HG03378 (cell line): ENCODE results near the gene S100A3.

Source experiments
- ATAC-seq: cut with Tn5 transposase; IDR thresholded peaks from one replicate; pipeline ENCODE4 v1.9.1; 2021; ENCODE audit warnings: mild to moderate bottlenecking, moderate library complexity; ENCODE audit not compliant: unreplicated experiment

S100A3 gene

GRCh38 chr1:153515504-153516394 lies 33.3 kb downstream of the S100A3 start:
- ATAC-seq: no peak

DNA sequence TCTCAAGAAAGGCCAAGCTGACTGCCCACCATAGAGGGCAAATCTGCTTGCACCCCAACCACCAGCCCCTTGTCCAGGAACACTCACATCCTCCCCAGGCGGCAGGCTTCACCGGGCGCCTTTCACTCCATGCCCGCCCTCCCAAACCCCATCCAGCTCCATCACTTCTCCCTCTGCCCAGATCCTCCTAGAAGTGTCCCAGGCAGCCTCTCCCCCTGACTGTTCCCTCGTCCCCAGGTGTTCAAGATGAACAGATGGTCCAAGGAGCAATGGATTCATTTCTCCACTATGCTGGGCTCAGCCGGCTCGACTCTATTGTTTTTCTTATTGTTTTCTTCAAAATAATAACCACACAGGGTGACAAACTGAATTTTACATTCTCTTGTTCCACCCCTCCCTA lies 35.4 kb downstream of the S100A3 start:
- no peak for ATAC-seq

DNA sequence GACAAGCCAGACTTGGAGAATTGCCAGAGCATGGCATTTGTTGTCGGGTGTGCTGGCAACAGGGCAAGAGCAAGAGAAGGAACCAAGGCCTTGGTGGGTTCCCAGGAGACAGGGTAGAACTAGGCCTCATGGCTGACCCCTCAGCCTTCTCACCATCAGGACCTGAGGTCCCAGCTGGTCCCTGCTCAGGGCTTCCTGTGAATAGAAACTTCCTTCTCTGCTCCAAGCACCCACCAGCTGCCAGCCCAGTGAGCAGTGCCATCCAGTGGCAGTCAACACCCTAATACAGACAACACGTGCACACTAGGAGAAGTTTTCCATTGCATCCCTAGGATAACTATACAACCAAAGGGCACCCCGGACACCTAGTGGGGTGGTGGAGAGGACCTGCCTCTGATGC lies 36.0 kb downstream of the S100A3 start:
- ATAC-seq: no peak

DNA sequence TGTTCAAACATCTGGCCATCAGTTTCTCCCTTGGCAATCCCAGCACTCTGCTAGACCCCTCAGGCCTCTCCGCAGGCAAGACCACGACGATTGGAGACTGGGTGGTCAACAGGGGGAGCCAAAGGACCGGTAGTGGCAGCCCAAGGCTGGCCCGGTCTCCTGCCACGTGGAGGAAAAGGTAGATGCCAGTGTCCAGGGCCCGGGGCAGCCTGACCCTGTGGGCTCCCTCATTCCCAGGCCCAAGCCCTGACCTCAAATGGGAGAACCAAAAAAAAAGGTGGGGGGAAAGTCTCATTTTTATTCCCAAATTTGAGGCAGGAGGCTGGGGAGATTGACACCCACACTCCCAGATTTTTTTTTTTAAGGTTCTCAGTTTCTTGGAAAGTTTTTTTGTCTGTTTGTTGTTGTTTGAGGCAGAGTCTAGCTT lies 38.1 kb downstream of the S100A3 start:
- ATAC-seq: no peak

DNA sequence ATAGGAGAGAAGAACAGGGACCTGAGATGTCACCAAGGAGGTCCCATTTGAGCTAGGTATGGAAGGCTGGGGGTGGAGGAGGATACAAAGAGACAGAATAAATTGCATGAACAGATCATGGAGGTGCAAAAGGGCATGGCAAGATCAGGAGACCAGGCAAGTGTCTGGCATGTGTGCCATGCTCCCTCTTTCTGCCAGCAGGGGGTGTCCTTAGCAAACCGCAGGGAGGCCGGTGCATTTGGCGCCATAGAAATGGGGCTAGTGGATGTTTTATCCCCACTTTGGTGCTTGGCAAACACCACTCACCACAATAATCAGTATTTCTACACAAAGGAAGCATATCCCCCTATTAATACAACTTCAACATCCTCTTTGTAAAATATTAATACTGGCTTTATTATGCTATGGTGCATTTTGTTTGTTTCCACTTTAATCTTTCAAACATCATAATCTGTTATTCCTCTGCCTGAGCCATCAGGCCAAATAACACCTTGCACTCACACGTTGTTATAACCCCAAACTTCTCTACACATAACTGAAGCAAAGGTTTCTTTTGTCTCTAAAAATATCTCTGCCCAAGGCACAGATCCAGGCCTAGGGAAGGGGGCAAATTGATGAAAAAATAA lies 39.2 kb downstream of the S100A3 start:
- ATAC-seq: no peak

GRCh38 chr1:153509036-153509435 lies 40.0 kb downstream of the S100A3 start:
- no peak for ATAC-seq

- ATAC-seq: no peak
Observed at GRCh38 chr1:153507926-153508583, 41.0 kb downstream of the S100A3 start.

DNA sequence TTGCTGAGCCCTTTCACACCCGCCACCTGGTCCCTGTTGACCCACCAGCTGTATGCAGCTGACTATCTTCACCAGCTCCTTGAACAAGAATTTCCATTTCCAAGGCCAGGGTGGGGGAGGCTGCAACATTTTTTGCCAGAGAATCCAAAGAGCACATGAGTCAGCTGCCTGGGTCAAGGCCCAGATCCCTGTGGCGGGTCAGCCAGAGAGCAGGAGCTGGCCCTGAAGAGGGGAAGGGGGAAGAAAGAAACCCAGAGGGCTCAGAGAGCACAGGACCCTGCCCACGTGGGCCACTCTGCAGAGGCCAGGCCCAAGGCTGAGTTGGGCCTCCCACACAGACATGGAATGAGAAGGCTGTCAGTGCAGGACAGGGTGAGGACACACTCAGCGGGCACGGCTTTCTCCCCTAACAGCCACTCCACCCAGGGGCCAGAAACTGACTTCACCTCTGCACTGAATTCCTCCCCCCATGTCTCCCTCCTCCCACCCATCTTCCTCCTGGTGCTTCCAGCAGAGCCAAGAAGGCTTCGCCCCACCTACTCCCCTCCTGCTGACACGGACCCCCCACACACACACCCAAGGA lies 42.1 kb downstream of the S100A3 start:
- ATAC-seq: no peak

- ATAC-seq: no peak
Observed at GRCh38 chr1:153506386-153506785, 42.7 kb downstream of the S100A3 start.

- no peak for ATAC-seq
Observed at GRCh38 chr1:153505576-153505975, 43.5 kb downstream of the S100A3 start.

DNA sequence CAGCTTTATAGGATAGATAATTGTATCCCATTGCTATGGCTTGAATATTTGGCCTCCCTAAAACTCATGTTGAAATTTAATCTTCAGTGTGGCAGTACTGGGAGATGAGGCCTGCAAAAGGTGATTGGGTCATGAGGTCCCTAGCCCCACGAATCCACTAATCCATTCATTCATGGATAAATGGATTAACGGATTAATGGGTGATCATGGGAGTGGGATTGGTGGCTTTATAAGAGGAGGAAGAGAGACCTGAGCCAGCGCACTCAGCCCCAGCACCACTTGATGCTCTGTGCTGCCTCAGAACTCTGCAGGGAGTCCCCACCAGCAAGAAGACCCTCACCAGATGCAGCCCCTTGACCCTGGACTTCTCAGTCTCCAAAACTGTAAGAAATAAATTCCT lies 45.3 kb downstream of the S100A3 start:
- ATAC-seq: no peak

GRCh38 chr1:153498746-153499145 lies 50.3 kb downstream of the S100A3 start:
- ATAC-seq: no peak
